ENCODE results near the gene NCOA7.
"Not testable (repeated sequence)": the region's sequence is repeated elsewhere in the genome, so short reads cannot be mapped to it uniquely, and the experiment has no call there.

NCOA7 gene

DNA sequence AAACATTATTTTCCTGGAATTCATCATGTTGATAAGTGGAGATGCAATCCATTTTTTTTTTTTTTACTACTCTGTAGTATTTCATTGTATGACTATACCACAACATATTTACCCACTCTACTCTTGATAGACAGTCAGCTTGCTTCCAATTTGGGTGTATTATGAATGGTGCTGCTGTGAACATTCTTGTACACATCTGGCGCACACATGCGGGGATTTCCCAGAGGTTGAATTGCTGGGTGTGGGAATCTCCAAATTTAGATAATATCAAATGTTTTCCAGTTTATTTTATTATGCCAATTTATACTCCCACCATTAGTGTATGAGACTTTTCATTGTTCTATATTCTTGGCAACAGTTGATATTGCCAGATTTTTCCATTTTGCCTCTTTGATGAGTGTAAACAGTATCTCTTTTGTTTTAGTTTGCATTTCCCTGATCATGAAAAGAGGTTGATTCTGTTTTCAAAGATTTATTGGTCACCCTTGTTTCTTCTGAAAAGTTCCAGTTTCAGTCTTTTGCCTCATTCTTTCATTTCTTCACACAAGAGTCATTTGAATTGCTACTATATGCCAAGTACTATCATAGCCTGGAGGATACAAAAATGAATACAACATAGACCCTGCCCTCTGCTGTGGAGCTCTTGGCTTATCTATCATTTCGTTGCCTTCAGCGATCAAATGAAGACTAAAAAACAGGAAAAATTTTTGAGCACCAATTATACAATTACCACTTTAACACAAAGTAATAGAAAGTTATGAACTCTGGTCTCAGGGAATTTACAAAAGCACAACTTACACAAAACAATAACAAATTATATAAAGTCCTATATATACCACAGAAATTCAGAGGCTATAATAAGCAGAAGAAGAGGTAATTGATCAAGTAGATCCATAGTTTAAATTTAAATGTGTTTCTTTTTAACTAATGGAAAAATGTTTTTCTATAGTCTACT is 17.1 kb upstream of the NCOA7 start:
- ATAC-seq = no peak
- TF ChIP-seq ZNF8 (CRISPR knock-in tag; IDR thresholded peaks at IDR 0.05) = peak; percentile 79
- TF ChIP-seq, protein P1, sequence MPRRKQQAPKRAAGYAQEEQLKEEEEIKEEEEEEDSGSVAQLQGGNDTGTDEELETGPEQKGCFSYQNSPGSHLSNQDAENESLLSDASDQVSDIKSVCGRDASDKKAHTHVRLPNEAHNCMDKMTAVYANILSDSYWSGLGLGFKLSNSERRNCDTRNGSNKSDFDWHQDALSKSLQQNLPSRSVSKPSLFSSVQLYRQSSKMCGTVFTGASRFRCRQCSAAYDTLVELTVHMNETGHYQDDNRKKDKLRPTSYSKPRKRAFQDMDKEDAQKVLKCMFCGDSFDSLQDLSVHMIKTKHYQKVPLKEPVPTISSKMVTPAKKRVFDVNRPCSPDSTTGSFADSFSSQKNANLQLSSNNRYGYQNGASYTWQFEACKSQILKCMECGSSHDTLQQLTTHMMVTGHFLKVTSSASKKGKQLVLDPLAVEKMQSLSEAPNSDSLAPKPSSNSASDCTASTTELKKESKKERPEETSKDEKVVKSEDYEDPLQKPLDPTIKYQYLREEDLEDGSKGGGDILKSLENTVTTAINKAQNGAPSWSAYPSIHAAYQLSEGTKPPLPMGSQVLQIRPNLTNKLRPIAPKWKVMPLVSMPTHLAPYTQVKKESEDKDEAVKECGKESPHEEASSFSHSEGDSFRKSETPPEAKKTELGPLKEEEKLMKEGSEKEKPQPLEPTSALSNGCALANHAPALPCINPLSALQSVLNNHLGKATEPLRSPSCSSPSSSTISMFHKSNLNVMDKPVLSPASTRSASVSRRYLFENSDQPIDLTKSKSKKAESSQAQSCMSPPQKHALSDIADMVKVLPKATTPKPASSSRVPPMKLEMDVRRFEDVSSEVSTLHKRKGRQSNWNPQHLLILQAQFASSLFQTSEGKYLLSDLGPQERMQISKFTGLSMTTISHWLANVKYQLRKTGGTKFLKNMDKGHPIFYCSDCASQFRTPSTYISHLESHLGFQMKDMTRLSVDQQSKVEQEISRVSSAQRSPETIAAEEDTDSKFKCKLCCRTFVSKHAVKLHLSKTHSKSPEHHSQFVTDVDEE (CRISPR knock-in tag; IDR thresholded peaks at IDR 0.05) = no peak
- peak; percentile 59; the same call in 1 of the 2 replicates for TF ChIP-seq TCF4 (CRISPR knock-in tag; IDR thresholded peaks at IDR 0.05; ENCODE audit: borderline replicate concordance)

DNA sequence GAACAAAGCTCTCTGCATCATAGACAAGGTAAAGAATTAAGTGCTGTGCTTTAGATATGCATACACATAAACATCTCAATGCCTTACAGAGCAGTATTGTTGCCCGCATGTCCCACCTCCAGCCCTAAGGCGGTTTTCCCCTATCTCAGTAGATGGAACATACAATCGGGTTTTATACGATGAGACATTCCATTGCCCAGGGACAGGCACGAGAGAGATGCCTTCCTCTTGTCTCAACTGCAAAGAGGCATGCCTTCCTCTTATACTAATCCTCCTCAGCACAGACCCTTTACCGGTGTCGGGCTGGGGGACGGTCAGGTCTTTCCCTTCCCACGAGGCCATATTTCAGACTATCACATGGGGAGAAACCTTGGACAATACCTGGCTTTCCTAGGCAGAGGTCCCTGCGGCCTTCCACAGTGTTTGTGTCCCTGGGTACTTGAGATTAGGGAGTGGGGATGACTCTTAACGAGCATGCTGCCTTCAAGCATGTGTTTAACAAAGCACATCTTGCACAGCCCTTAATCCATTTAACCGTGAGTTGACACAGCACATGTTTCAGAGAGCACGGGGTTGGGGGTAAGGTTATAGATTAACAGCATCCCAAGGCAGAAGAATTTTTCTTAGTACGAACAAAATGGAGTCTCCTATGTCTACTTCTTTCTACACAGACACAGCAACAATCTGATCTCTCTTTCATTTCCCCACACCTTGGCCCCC is 14.5 kb upstream of the NCOA7 start:
- ATAC-seq = not testable (repeated sequence)

DNA sequence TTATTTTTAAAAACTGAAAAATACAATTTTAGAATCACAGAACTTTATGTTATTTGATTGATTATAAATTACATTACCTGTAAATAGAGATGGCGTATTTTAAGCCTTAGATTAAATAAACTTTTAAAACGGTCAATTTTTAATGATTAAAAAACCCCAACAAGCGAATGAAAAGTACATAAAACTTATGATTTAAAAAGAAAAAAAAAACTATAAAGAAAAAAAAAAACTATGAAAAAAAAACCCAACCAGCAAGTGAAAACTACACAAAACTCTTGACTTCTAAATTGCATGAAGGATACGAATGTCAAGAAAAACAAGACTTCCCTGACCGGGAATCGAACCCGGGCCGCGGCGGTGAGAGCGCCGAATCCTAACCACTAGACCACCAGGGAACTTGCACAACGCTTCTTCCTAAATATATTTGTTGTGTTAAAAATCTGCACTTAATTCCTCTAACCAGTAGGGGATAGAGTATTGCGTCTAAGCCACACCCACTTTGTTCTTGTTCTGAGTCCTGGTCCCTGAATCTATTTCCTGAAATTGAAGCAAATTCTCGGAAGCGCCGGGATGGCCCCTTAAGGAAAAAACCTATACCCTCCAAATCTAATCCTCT is 10.7 kb upstream of the NCOA7 start:
- TF ChIP-seq ZNF70 (CRISPR knock-in tag; IDR thresholded peaks at IDR 0.05) (no peak), GLIS3 (CRISPR knock-in tag; IDR thresholded peaks at IDR 0.05) (no peak), ZFP30 (CRISPR knock-in tag; IDR thresholded peaks at IDR 0.05) (no peak), PPARA (CRISPR knock-in tag; IDR thresholded peaks at IDR 0.05; ENCODE audit: borderline replicate concordance) (no peak), ZC3H10 (CRISPR knock-in tag; IDR thresholded peaks at IDR 0.05) (no peak), ESRRG (CRISPR knock-in tag; IDR thresholded peaks at IDR 0.05) (no peak), TCF4 (CRISPR knock-in tag; IDR thresholded peaks at IDR 0.05; ENCODE audit: borderline replicate concordance) (no peak), TOX (CRISPR knock-in tag; IDR thresholded peaks at IDR 0.05; ENCODE audit: borderline replicate concordance) (no peak), OSR1 (CRISPR knock-in tag; IDR thresholded peaks at IDR 0.05) (no peak), CSDC2 (CRISPR knock-in tag; IDR thresholded peaks at IDR 0.05) (no peak), ARNTL (CRISPR knock-in tag; IDR thresholded peaks at IDR 0.05; ENCODE audit: borderline replicate concordance, low read depth) (no peak), ZFP3 (CRISPR knock-in tag; IDR thresholded peaks at IDR 0.05) (no peak)
- TF ChIP-seq, protein P2, sequence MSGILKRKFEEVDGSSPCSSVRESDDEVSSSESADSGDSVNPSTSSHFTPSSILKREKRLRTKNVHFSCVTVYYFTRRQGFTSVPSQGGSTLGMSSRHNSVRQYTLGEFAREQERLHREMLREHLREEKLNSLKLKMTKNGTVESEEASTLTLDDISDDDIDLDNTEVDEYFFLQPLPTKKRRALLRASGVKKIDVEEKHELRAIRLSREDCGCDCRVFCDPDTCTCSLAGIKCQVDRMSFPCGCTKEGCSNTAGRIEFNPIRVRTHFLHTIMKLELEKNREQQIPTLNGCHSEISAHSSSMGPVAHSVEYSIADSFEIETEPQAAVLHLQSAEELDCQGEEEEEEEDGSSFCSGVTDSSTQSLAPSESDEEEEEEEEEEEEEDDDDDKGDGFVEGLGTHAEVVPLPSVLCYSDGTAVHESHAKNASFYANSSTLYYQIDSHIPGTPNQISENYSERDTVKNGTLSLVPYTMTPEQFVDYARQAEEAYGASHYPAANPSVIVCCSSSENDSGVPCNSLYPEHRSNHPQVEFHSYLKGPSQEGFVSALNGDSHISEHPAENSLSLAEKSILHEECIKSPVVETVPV (CRISPR knock-in tag; IDR thresholded peaks at IDR 0.05) = no peak
- TF ChIP-seq, protein P3, sequence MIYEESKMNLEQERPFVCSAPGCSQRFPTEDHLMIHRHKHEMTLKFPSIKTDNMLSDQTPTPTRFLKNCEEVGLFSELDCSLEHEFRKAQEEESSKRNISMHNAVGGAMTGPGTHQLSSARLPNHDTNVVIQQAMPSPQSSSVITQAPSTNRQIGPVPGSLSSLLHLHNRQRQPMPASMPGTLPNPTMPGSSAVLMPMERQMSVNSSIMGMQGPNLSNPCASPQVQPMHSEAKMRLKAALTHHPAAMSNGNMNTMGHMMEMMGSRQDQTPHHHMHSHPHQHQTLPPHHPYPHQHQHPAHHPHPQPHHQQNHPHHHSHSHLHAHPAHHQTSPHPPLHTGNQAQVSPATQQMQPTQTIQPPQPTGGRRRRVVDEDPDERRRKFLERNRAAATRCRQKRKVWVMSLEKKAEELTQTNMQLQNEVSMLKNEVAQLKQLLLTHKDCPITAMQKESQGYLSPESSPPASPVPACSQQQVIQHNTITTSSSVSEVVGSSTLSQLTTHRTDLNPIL (CRISPR knock-in tag; IDR thresholded peaks at IDR 0.05; ENCODE audit: low read depth) = no peak
- peak; percentile 87 for ATAC-seq

DNA sequence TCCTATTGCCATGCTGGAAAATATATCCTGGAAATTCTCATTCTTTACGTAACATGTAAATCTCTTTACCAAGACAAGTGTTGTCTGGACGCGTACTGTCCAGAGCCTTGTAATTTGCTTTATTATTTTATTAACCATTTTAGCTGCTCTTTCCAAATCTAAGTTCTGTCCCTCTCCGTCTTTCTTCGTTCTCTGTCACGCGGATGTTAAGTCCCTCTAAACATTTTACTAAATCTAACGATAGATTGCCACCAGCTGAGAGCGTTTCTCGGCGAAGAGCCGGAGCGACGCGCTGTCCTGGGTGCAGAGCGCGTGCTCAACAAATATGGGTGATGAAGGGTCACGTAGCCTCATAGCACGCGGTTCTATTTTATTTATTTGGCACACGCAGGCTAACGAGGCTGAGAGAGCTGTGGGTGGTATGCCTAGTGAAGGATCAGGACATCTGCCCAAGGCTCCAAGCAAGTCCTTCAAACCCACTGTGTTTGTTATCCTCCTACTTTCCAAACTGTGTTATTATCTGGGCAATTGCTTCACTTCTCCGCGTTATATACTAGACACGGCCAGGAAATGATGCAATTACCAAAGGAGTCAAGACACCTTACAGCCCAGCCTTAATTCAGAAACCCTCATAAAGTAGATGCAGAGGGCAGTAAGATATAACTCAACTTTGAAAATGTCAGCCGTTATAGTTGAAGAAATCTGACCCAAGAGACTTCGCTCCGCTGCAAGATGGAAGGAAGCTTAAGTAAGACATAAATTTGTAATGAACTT is 10.0 kb upstream of the NCOA7 start:
- TF ChIP-seq, protein P1 (CRISPR knock-in tag; IDR thresholded peaks at IDR 0.05) = 0 out of 2 replicates have a peak, but pooled peaks have one; percentile 51
- no peak for TF ChIP-seq ZNF565 (CRISPR knock-in tag; conservative IDR thresholded peaks at IDR 0.05; ENCODE audit: low read depth)
- ATAC-seq = peak; percentile 82
